ENCODE measurements around the gene SRP68.

- no peak for TF ChIP-seq CTCF (tag by site-specific recombination; IDR thresholded peaks at IDR 0.05)
- TF ChIP-seq REST (tag by site-specific recombination; IDR thresholded peaks at IDR 0.05) = no peak
- no peak for TF ChIP-seq ATF2 (tag by site-specific recombination; IDR thresholded peaks at IDR 0.05; ENCODE audit: low read depth)
- TF ChIP-seq ZNF626 (tag by site-specific recombination; IDR thresholded peaks at IDR 0.05) = no peak
- no peak for TF ChIP-seq SALL2 (tag by site-specific recombination; IDR thresholded peaks at IDR 0.05; ENCODE audit: borderline replicate concordance)
- TF ChIP-seq ZNF639 (tag by site-specific recombination; IDR thresholded peaks at IDR 0.05) = no peak
- no peak for TF ChIP-seq ZNF239 (tag by site-specific recombination; IDR thresholded peaks at IDR 0.05)
Measured at GRCh38 chr17:76115138-76115754, 42.9 kb upstream of the SRP68 start.

Data from HEK293 (cell line).